K562 (cell line): Measurements from ENCODE around the gene DEPP1. TPM values are rescaled to one million over a fixed set of nuclear protein-coding genes. Genes with fewer than 3 reads are reported as not detected.

Source experiments
- ATAC-seq: fragments of 200-7000 bp; cut with Tn5 transposase; 3 replicates; pipeline ENCODE4 v1.9.1; 2020; ENCODE audit warnings: moderate library complexity
- BruUV-seq: library from RNA; stranded (reverse); fragments of 400-500 nt; replicated peaks from 2 replicates; lab custom pipeline; 2021; lab: Mats Ljungman, UMichigan
- CTCF ChIA-PET: fragments of 300-600 bp; formaldehyde crosslinking; extraction: SDS; loops from one replicate; lab custom pipeline; 2021; ENCODE audit warnings: low intra/inter-chr PET ratio; lab: Yijun Ruan, JAX
- POLR2A ChIA-PET: fragments of 300-600, 350-650 bp; sonication (Branson Sonifier 250); formaldehyde crosslinking; extraction: SDS; loops from one replicate; lab custom pipeline; 2021; ENCODE audit warnings: antibody characterized with exemption, inconsistent platforms; lab: Yijun Ruan, JAX
- DNase-seq, 4 experiments: peaks; one replicate each; pipeline versions ENCODE4 v3.0.0 to v3.0.0-alpha.2; 2011 to 2018; ENCODE audit warnings: low spot score in 3 of 4, mixed read lengths in 3 of 4; ENCODE audit errors: extremely low read depth in 1 of 4
- FAIRE-seq: peaks from 2 replicates; lab custom pipeline; 2011; peaks lifted over from hg19 to GRCh38; lab: Jason Lieb, UNC
- H2AFZ ChIP-seq: 2 replicates; pipeline ENCODE4 v1.6.0; 2011; ENCODE audit warnings: low read depth, low read length, control low read depth, inconsistent platforms
- H3K27ac ChIP-seq: fragments of 200-600 bp; 3 replicates; pipeline ENCODE4 v1.8.0; 2011; ENCODE audit warnings: low read depth, mild to moderate bottlenecking, control low read depth, inconsistent platforms, low read length, moderate library complexity, mixed read lengths; ENCODE audit errors: extremely low read depth
- H3K27me3 ChIP-seq, 2 experiments: fragments of 300-600 bp in 1 of 2; 2 replicates in 1 of 2; 3 replicates in 1 of 2; pipeline versions ENCODE4 v1.6.0 to v1.8.0; 2011; ENCODE audit warnings: inconsistent platforms in 2 of 2, low read length in 2 of 2, mild to moderate bottlenecking in 1 of 2, mixed read lengths in 1 of 2, moderate library complexity in 1 of 2; ENCODE audit not compliant: control insufficient read depth in 2 of 2, insufficient read depth in 2 of 2
- H3K36me3 ChIP-seq: fragments of 300-600 bp; 3 replicates; pipeline ENCODE4 v1.8.0; 2011; ENCODE audit warnings: mild to moderate bottlenecking, low read length, inconsistent platforms; ENCODE audit not compliant: control insufficient read depth, insufficient read depth
- H3K4me1 ChIP-seq, 2 experiments: fragments of 200-600 bp in 1 of 2; replicated peaks in 1 of 2; 2 replicates in 1 of 2; 3 replicates in 1 of 2; pipeline versions ENCODE4 v1.5.1 to v1.8.0; 2011; ENCODE audit warnings: inconsistent platforms in 2 of 2, low read length in 2 of 2, mild to moderate bottlenecking in 1 of 2, mixed read lengths in 1 of 2, moderate library complexity in 1 of 2; ENCODE audit not compliant: control insufficient read depth in 2 of 2, insufficient read depth in 2 of 2
- H3K4me2 ChIP-seq: 2 replicates; pipeline ENCODE4 v1.6.1; 2011; ENCODE audit warnings: low read length, control low read depth, inconsistent platforms, mixed read lengths; ENCODE audit not compliant: insufficient read depth
- H3K4me3 ChIP-seq: fragments of 200-600 bp; sonication (generic), shearing (Covaris generic); 2 replicates; pipeline ENCODE4 v1.5.1; 2016; ENCODE audit warnings: control low read depth, inconsistent platforms
- H3K79me2 ChIP-seq: fragments of 200-600 bp; 3 replicates; pipeline ENCODE4 v1.8.0; 2011; ENCODE audit warnings: low read length, inconsistent platforms; ENCODE audit not compliant: control insufficient read depth, insufficient read depth
- H3K9ac ChIP-seq, 2 experiments: 2 replicates each; pipeline versions ENCODE4 v1.6.0 to v1.6.1; 2011; ENCODE audit warnings: low read depth in 2 of 2, low read length in 2 of 2, control low read depth in 1 of 2, inconsistent platforms in 1 of 2, mild to moderate bottlenecking in 1 of 2, mixed read lengths in 1 of 2; ENCODE audit not compliant: insufficient read depth in 1 of 2
- H3K9me1 ChIP-seq: one replicate; pipeline ENCODE4 v1.6.0; 2011; ENCODE audit warnings: inconsistent platforms, mild to moderate bottlenecking, low read length, moderate library complexity; ENCODE audit not compliant: control insufficient read depth, insufficient read depth
- H3K9me3 ChIP-seq: replicated peaks from 2 replicates; pipeline ENCODE4 v1.5.1; 2011; ENCODE audit warnings: low read depth, low read length, inconsistent platforms; ENCODE audit not compliant: control insufficient read depth, insufficient read depth
- H4K20me1 ChIP-seq: replicated peaks from 2 replicates; pipeline ENCODE4 v1.6.1; 2011; ENCODE audit warnings: low read length, inconsistent platforms, mixed read lengths; ENCODE audit not compliant: control insufficient read depth, insufficient read depth
- BDP1 ChIP-seq: IDR thresholded peaks from 3 replicates; pipeline ENCODE4 v1.6.1; 2011; ENCODE audit not compliant: insufficient read length, insufficient read depth
- CSDE1 ChIP-seq, 2 experiments: fragments of 450-650 bp; IDR thresholded peaks; 2 replicates each; pipeline ENCODE4 v1.6.1; 2016; ENCODE audit warnings: mild to moderate bottlenecking in 1 of 2
- FOS ChIP-seq: IDR thresholded peaks from 3 replicates; pipeline ENCODE4 v1.6.1; 2011; ENCODE audit not compliant: insufficient read length; ENCODE audit errors: extremely low read depth
- ILK ChIP-seq: fragments of 450-650 bp; IDR thresholded peaks from 2 replicates; pipeline ENCODE4 v1.6.1; 2016; ENCODE audit warnings: missing genetic modification characterization, low read depth, mild to moderate bottlenecking, missing compliant biosample characterization, moderate library complexity, borderline replicate concordance
- SRSF7 ChIP-seq: fragments of 200-400 bp; formaldehyde crosslinking; optimal IDR thresholded peaks from 2 replicates; pipeline ENCODE3; 2017; ENCODE audit warnings: mild to moderate bottlenecking, low read depth, low read length
- TAF7 ChIP-seq: fragments of 450-650 bp; IDR thresholded peaks from 2 replicates; pipeline ENCODE4 v1.6.1; 2016; ENCODE audit warnings: missing genetic modification characterization, missing compliant biosample characterization
- ZNF143 ChIP-seq: sonication (generic); formaldehyde crosslinking; IDR thresholded peaks from 2 replicates; pipeline ENCODE4 v1.9.0; 2022; ENCODE audit warnings: mild to moderate bottlenecking, missing genetic modification reagents
- ZNF23 ChIP-seq: fragments of 250-450 bp; sonication (Bioruptor Pico); IDR thresholded peaks from 2 replicates; pipeline ENCODE4 v1.4.0; 2020; ENCODE audit warnings: mild to moderate bottlenecking
- ZNF609 ChIP-seq: sonication (generic); formaldehyde crosslinking; IDR thresholded peaks from 2 replicates; pipeline ENCODE4 v1.8.1; 2023; ENCODE audit warnings: missing genetic modification reagents, mild to moderate bottlenecking, borderline replicate concordance
- WGBS: fragments of 100-300 bp; shearing (Covaris generic); methylation state at CpG from one replicate; pipeline ENCODE4 v1.1.6; 2016; ENCODE audit warnings: low coverage, mixed read lengths; ENCODE audit not compliant: insufficient coverage; ENCODE audit errors: missing lambda C conversion rate; 5-methylcytosine and 5-hydroxymethylcytosine counted together
- in situ Hi-C: fragments of 300-500 bp; cut with MboI; formaldehyde crosslinking; loops from 4 replicates; pipeline ENCODE4 v1.15.0; 2018; ENCODE audit warnings: inconsistent platforms, mixed read lengths
- intact Hi-C: fragments of 100-400 bp; cut with micrococcal nuclease; formaldehyde crosslinking; loops from 2 replicates; pipeline ENCODE4 v1.14.2; 2022
- polyA plus RNA-seq, 8 experiments: library from polyadenylated mRNA; depleted of rRNA in 4 of 8; stranded (reverse) in 5 of 8; unstranded in 3 of 8; fragments of >200 nt; fragmentation: Nextera tagmentation in 2 of 8; fragmentation: Illumina TruSeq in 1 of 8; extraction: Ambion mirVana in 2 of 8; extraction: Trizol in 1 of 8; gene quantifications; 2 replicates each; pipeline versions ENCODE4 v1.2.1 to v1.2.3, GENCODE V29; 2011 to 2014; ENCODE audit warnings: inconsistent platforms in 1 of 8, missing spikeins in 1 of 8
- total RNA-seq, 7 experiments: library from RNA; depleted of rRNA in 6 of 7; stranded (reverse); fragments of >200 nt in 6 of 7; fragmentation: Illumina TruSeq in 2 of 7; extraction: Trizol in 2 of 7; gene quantifications; 2 replicates each; pipeline versions ENCODE4 v1.2.1 to v1.2.3, GENCODE V29; 2011 to 2021; ENCODE audit warnings: low replicate concordance in 1 of 7

The DEPP1 gene
- total and polyA plus RNA-seq, 9 of the 15 experiments (the other 6 are each of a cell fraction or from before 2014, with no cell fraction given): 0.04 to 0.54 (median 0.20) TPM; not detected in 1

GRCh38 chr10:45023426-45023825 is 44.8 kb upstream of the DEPP1 start:
- CTCF ChIA-PET: no interaction called here
- Histone ChIP-seq H3K27ac (no peak overlapping the region), H3K4me2 (no peak overlapping the region), H3K36me3 (no peaks in the 10 kb centered on the region), H3K27me3 (no peaks in the 10 kb centered on the region; a peak in 2 of 5 replicates), H3K4me3 (no peak overlapping the region), H3K9ac (no peak overlapping the region), H2AFZ (no peak overlapping the region), H3K9me3 (no peaks in the 10 kb centered on the region), H3K9me1 (no peaks in the 10 kb centered on the region), H4K20me1 (no peaks in the 10 kb centered on the region)
- DNase-seq: no peak
- no TSS peak for BruUV-seq
- no peak for ATAC-seq
- intact Hi-C loops: no loop called here
- no peak for FAIRE-seq
- 0% methylated on average over 2 of the region's 2 CpGs for WGBS
- TF ChIP-seq FOS (no peak), CSDE1 (IDR thresholded peaks at IDR 0.05) (no peak), BDP1 (no peak), ILK (tag) (no peak), ZNF609 (CRISPR knock-in tag) (no peak), SRSF7 (no peak), ZNF143 (no peak), TAF7 (no peak), ZNF23 (CRISPR knock-in tag) (no peak)
- TF ChIP-seq, all 486 proteins: peak for 0
- POLR2A ChIA-PET: no interaction called here
- no peaks in the 10 kb centered on the region for H3K4me1 ChIP-seq
- H3K79me2 ChIP-seq: no peaks in the 10 kb centered on the region
- in situ Hi-C loops: no loop called here
